Duodenal mucosa (tissue), 2 donors: ENCODE results near the gene PAN2.
"Not testable (repeated sequence)": the region's sequence is repeated elsewhere in the genome, so short reads cannot be mapped to it uniquely, and the experiment has no call there.

ENCODE experiments used
- H3K27ac ChIP-seq: one replicate; pipeline ENCODE4 v1.7.0; 2013; ENCODE audit warnings: low read depth, low read length
- H3K27me3 ChIP-seq, 2 donors: one replicate each; pipeline ENCODE4 v1.7.0; 2013; ENCODE audit warnings: low read length in 2 of 2, control low read depth in 1 of 2; ENCODE audit not compliant: insufficient read depth in 2 of 2, control insufficient read depth in 1 of 2
- H3K36me3 ChIP-seq, 2 donors: one replicate each; pipeline ENCODE4 v1.7.0; 2013; ENCODE audit warnings: low read length in 2 of 2, control low read depth in 1 of 2; ENCODE audit not compliant: insufficient read depth in 2 of 2, control insufficient read depth in 1 of 2
- H3K4me1 ChIP-seq, 2 donors: one replicate each; pipeline ENCODE4 v1.7.0; 2013; ENCODE audit warnings: low read length in 2 of 2, control low read depth in 1 of 2; ENCODE audit not compliant: insufficient read depth in 2 of 2, control insufficient read depth in 1 of 2
- H3K4me3 ChIP-seq, 2 donors: one replicate each; pipeline ENCODE4 v1.7.0; 2013; ENCODE audit warnings: low read length in 2 of 2, low read depth in 1 of 2
- H3K9ac ChIP-seq, 2 donors: one replicate each; pipeline ENCODE4 v1.7.0; 2013; ENCODE audit warnings: low read length in 2 of 2, low read depth in 1 of 2
- H3K9me3 ChIP-seq, 2 donors: one replicate each; pipeline ENCODE4 v1.7.0; 2013; ENCODE audit warnings: low read length in 2 of 2, control low read depth in 1 of 2; ENCODE audit not compliant: control insufficient read depth in 1 of 2

PAN2 gene

GRCh38 chr12:56362130-56363059 is 28.6 kb upstream of the PAN2 start, which contains the start of gene APOF:
Gene APOF, minus strand, starts transcription at chr12:56362857. Its CDS starts 112 bp downstream, at chr12:56362745.
- Histone ChIP-seq H3K9ac (no peak within 1 kb of the TSS), H3K27me3 (no peaks in the 10 kb centered on the region), H3K9me3 (no peaks in the 10 kb centered on the region), H3K27ac (no peak within 1 kb of the TSS), H3K36me3 (no peaks in the 10 kb centered on the region), H3K4me1 (peaks cover 16 to 22% of the 10 kb centered on the region in 2 donors), H3K4me3 (no peak within 1 kb of the TSS)

- Histone ChIP-seq H3K36me3 (no peaks in the 10 kb centered on the region), H3K27me3 (no peaks in the 10 kb centered on the region), H3K4me3 (no peak overlapping the region), H3K27ac (no peak overlapping the region), H3K9me3 (no peaks in the 10 kb centered on the region), H3K4me1 (peaks cover 16 to 22% of the 10 kb centered on the region in 2 donors), H3K9ac (no peak overlapping the region)
These were observed 27.8 kb upstream of the PAN2 start for GRCh38 chr12:56361487-56362129.

GRCh38 chr12:56359851-56360767 is 26.3 kb upstream of the PAN2 start, which contains the start of gene STAT2:
Gene STAT2, minus strand, starts transcription at chr12:56360107. Its CDS starts 3,536 bp downstream, at chr12:56356571.
- H3K4me1 ChIP-seq: peaks cover 16 to 22% of the 10 kb centered on the region in 2 donors

DNA sequence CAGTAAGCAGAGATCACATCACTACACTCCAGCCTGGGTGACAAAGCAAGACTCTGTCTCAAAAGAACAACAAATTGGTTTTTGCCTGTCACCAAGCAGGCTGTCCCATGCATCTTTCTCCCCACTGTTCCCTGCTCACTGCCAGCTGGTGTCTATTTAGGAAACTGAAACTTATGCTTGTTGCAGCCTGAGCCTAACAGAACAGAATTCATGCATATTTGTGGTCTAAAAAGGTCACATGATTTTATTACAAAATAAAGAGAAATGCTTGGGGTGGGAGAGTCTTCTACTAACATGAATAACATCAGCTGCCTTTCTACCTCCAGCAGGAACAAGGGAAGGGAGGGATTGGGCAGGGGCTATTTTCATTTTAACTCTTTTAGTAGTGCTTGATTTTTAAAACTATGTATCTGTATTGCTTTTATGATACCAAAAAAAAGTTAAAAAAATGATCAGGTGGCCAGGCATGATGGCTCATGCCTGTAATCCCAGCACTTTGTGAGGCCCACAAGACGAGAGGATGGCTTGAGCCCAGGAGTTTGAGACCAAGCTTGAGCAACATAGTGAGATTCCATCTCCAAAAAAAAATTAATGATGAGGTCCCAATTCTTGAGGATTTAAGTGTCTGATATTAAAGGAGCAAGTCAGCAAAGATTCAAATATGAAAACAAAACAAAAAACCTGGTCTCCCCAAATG is 25.2 kb upstream of the PAN2 start:
- H3K27ac ChIP-seq: peak overlapping the region; percentile 74
- H3K4me1 ChIP-seq: peaks cover 16 to 22% of the 10 kb centered on the region in 2 donors
- peak overlapping the region; percentile 67 to 94 for H3K9ac ChIP-seq
- peak overlapping the region; percentile 83 to 91 for H3K4me3 ChIP-seq
- no peaks in the 10 kb centered on the region for H3K27me3 ChIP-seq
- H3K36me3 ChIP-seq: peaks cover 21 to 26% of the 10 kb centered on the region in 2 donors
- no peaks in the 10 kb centered on the region for H3K9me3 ChIP-seq

More at GRCh38 chr12:56359851-56360767, 26.3 kb upstream of the PAN2 start, which contains the start of gene STAT2:
- peak within 1 kb of the TSS; percentile 83 to 91 for H3K4me3 ChIP-seq
- no peaks in the 10 kb centered on the region for H3K9me3 ChIP-seq
- peaks cover 11 to 15% of the 10 kb centered on the region in 2 donors for H3K36me3 ChIP-seq
- H3K9ac ChIP-seq: peak within 1 kb of the TSS; percentile 67 to 94
- peak within 1 kb of the TSS; percentile 74 for H3K27ac ChIP-seq
- no peaks in the 10 kb centered on the region for H3K27me3 ChIP-seq

- Histone ChIP-seq H3K36me3 (peaks cover 57 to 89% of the 10 kb centered on the region in 2 donors), H3K27me3 (no peaks in the 10 kb centered on the region), H3K9me3 (no peaks in the 10 kb centered on the region), H3K27ac (no peak overlapping the region), H3K4me1 (no peaks in the 10 kb centered on the region), H3K4me3 (no peak overlapping the region), H3K9ac (no peak overlapping the region)
These were observed 17.5 kb upstream of the PAN2 start for GRCh38 chr12:56351325-56351724.

GRCh38 chr12:56350662-56351061 is 16.9 kb upstream of the PAN2 start:
- Histone ChIP-seq H3K9ac (no peak overlapping the region), H3K27ac (no peak overlapping the region), H3K9me3 (no peaks in the 10 kb centered on the region), H3K4me3 (no peak overlapping the region), H3K27me3 (no peaks in the 10 kb centered on the region), H3K4me1 (no peaks in the 10 kb centered on the region), H3K36me3 (peaks cover 58 to 89% of the 10 kb centered on the region in 2 donors)

GRCh38 chr12:56348776-56349175 is 15.0 kb upstream of the PAN2 start:
- Histone ChIP-seq H3K9ac (no peak overlapping the region), H3K4me1 (no peaks in the 10 kb centered on the region), H3K27me3 (no peaks in the 10 kb centered on the region), H3K9me3 (no peaks in the 10 kb centered on the region), H3K4me3 (no peak overlapping the region), H3K36me3 (peaks cover 48 to 79% of the 10 kb centered on the region in 2 donors), H3K27ac (no peak overlapping the region)

DNA sequence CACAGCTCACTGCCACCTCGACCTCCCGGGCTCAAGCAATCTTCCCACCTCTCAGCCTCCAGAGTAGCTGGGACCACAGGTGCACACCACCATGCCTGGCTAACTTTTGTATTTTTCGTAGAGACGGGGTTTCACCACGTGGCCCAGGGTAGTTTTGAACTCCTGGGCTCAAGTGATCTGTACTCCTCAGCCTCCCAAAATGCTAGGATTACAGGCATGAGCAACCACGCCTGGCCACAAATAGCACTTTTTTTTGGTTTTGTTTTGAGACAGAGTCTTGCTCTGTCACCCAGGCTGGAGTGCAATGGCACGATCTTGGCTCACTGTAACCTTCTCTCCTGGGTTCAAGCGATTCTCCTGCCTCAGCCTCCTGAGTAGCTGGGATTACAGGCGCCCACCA is 13.5 kb upstream of the PAN2 start:
- not testable (repeated sequence) for H3K9ac ChIP-seq, H3K9me3 ChIP-seq, H3K4me1 ChIP-seq, H3K4me3 ChIP-seq, H3K27me3 ChIP-seq, H3K27ac ChIP-seq
- H3K36me3 ChIP-seq: peaks cover 59 to 82% of the 10 kb centered on the region in 2 donors

DNA sequence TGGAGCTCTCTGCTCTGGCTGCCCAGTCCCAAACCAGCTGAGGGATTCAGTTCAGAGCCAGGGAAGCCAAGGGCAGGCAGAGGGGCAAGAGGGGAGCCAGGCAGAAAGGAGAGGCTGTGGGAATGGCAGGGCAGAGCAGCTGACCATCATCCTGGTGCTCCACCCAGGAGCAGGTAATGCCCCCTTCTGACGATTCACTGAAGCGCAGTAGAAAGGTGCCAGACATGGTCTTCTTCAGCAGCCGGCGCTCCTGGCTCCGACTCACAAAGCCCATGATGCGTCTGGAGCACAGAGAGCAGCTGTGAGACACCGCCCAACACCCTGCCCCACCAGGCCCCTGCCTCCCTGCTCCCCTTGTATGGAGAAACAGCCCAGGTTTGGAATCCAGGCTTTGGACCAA is 12.9 kb upstream of the PAN2 start:
- Histone ChIP-seq H3K27me3 (no peaks in the 10 kb centered on the region), H3K27ac (no peak overlapping the region), H3K9me3 (no peaks in the 10 kb centered on the region), H3K9ac (no peak overlapping the region), H3K36me3 (peaks cover 59 to 78% of the 10 kb centered on the region in 2 donors), H3K4me1 (no peaks in the 10 kb centered on the region), H3K4me3 (no peak overlapping the region)
